ENCODE measurements around the gene VIPR2. TPM values are rescaled to one million over a fixed set of nuclear protein-coding genes. Genes with fewer than 3 reads are reported as not detected.

VIPR2 gene
- total RNA-seq, 1 donor from 2014 or later = 0.92 TPM

- Histone ChIP-seq H3K9me3 (ENCODE audit: low read depth) (no peaks in the 10 kb centered on the region), H3F3A (ENCODE audit: low read depth) (no peaks in the 10 kb centered on the region), H4K20me1 (ENCODE audit: low read depth) (no peaks in the 10 kb centered on the region), H2AFZ (replicated peaks) (no peak overlapping the region), H3K4me3 (no peak overlapping the region), H3K36me3 (no peaks in the 10 kb centered on the region), H3K27ac (no peak overlapping the region), H3K79me2 (ENCODE audit: low read depth) (no peaks in the 10 kb centered on the region), H3K9ac (no peak overlapping the region), H3K27me3 (peaks cover 6% of the 10 kb centered on the region), H3K4me1 (no peaks in the 10 kb centered on the region), H3K4me2 (peak overlapping the region; percentile 42)
- H3K9me3 Mint-ChIP-seq = peaks cover 10% of the 10 kb centered on the region
- no peaks in the 10 kb centered on the region for H3K36me3 Mint-ChIP-seq
- TF ChIP-seq EZH2phosphoT487 (IDR thresholded peaks at IDR 0.05) (no peak), CTCF (IDR thresholded peaks at IDR 0.05) (no peak), EZH2 (IDR thresholded peaks at IDR 0.05) (no peak)
- H3K27ac Mint-ChIP-seq = no peak overlapping the region
- H3K27me3 Mint-ChIP-seq (ENCODE audit: insufficient read depth, low read depth) = peaks cover 3% of the 10 kb centered on the region
- DNase-seq (ENCODE audit: low spot score) = no peak
- no peak overlapping the region for H3K4me3 Mint-ChIP-seq
- peaks cover 2% of the 10 kb centered on the region for H3K4me1 Mint-ChIP-seq
Measured at GRCh38 chr7:159061209-159061608, 83.5 kb downstream of the VIPR2 start.

- no peak for DNase-seq (ENCODE audit: low spot score)
- peaks cover 2% of the 10 kb centered on the region for H3K4me1 Mint-ChIP-seq
- no peak overlapping the region for H3K4me2 ChIP-seq
- no peak for TF ChIP-seq CTCF (IDR thresholded peaks at IDR 0.05)
- no peak for TF ChIP-seq EZH2 (IDR thresholded peaks at IDR 0.05)
- TF ChIP-seq EZH2phosphoT487 (IDR thresholded peaks at IDR 0.05) = no peak
- no peaks in the 10 kb centered on the region for H3K9me3 ChIP-seq (ENCODE audit: low read depth)
- no peaks in the 10 kb centered on the region for H3K36me3 Mint-ChIP-seq
- no peak overlapping the region for H3K9ac ChIP-seq
- H3K27ac ChIP-seq = no peak overlapping the region
- H3K9me3 Mint-ChIP-seq = peaks cover 9% of the 10 kb centered on the region
- H3F3A ChIP-seq (ENCODE audit: low read depth) = no peaks in the 10 kb centered on the region
- peaks cover 3% of the 10 kb centered on the region for H3K27me3 Mint-ChIP-seq (ENCODE audit: insufficient read depth, low read depth)
- no peak overlapping the region for H3K4me3 ChIP-seq
- H3K27ac Mint-ChIP-seq = no peak overlapping the region
- H3K27me3 ChIP-seq = peaks cover 6% of the 10 kb centered on the region
- no peaks in the 10 kb centered on the region for H3K36me3 ChIP-seq
- H2AFZ ChIP-seq (replicated peaks) = no peak overlapping the region
- H3K4me1 ChIP-seq = no peaks in the 10 kb centered on the region
- H4K20me1 ChIP-seq (ENCODE audit: low read depth) = no peaks in the 10 kb centered on the region
- H3K79me2 ChIP-seq (ENCODE audit: low read depth) = no peaks in the 10 kb centered on the region
- no peak overlapping the region for H3K4me3 Mint-ChIP-seq
Measured at GRCh38 chr7:159060440-159060839, 84.2 kb downstream of the VIPR2 start.

GRCh38 chr7:159059629-159060028 lies 85.0 kb downstream of the VIPR2 start:
- Histone ChIP-seq H3K4me2 (no peak overlapping the region), H3K4me1 (no peaks in the 10 kb centered on the region), H4K20me1 (ENCODE audit: low read depth) (no peaks in the 10 kb centered on the region), H3F3A (ENCODE audit: low read depth) (no peaks in the 10 kb centered on the region), H3K4me3 (no peak overlapping the region), H2AFZ (replicated peaks) (no peak overlapping the region), H3K36me3 (no peaks in the 10 kb centered on the region), H3K9me3 (ENCODE audit: low read depth) (no peaks in the 10 kb centered on the region), H3K27ac (no peak overlapping the region), H3K79me2 (ENCODE audit: low read depth) (no peaks in the 10 kb centered on the region), H3K27me3 (peaks cover 6% of the 10 kb centered on the region), H3K9ac (no peak overlapping the region)
- Mint-ChIP-seq H3K4me1 (no peaks in the 10 kb centered on the region), H3K9me3 (peaks cover 8% of the 10 kb centered on the region), H3K4me3 (no peak overlapping the region), H3K27ac (no peak overlapping the region), H3K27me3 (ENCODE audit: insufficient read depth, low read depth) (peaks cover 3% of the 10 kb centered on the region), H3K36me3 (no peaks in the 10 kb centered on the region)
- no peak for TF ChIP-seq EZH2phosphoT487 (IDR thresholded peaks at IDR 0.05)
- no peak for TF ChIP-seq EZH2 (IDR thresholded peaks at IDR 0.05)
- no peak for TF ChIP-seq CTCF (IDR thresholded peaks at IDR 0.05)
- no peak for DNase-seq (ENCODE audit: low spot score)
